Neural progenitor cell (in vitro differentiated cells): ENCODE results near the gene FYB2. TPM values are rescaled to one million over a fixed set of nuclear protein-coding genes. Genes with fewer than 3 reads are reported as not detected.

Source experiments
- DNase-seq: peaks from one replicate; pipeline ENCODE4 v3.0.0-alpha.2; 2016; ENCODE audit warnings: low spot score
- H2AFZ ChIP-seq: fragments of 200-600 bp; sonication (generic); replicated peaks from 2 replicates; pipeline ENCODE4 v1.6.1; 2016; ENCODE audit warnings: antibody characterized with exemption
- H3F3A ChIP-seq: fragments of 200-600 bp; sonication (generic); 2 replicates; pipeline ENCODE4 v1.6.1; 2016; ENCODE audit warnings: antibody characterized with exemption, low read depth
- H3K27ac ChIP-seq: fragments of 200-600 bp; sonication (generic); 2 replicates; pipeline ENCODE4 v1.5.1; 2016; ENCODE audit warnings: mild to moderate bottlenecking
- H3K27me3 ChIP-seq: fragments of 200-600 bp; sonication (generic); 2 replicates; pipeline ENCODE4 v1.6.1; 2016; ENCODE audit warnings: mild to moderate bottlenecking, moderate library complexity
- H3K36me3 ChIP-seq: fragments of 200-600 bp; sonication (generic); 2 replicates; pipeline ENCODE4 v1.5.1; 2016
- H3K4me1 ChIP-seq: fragments of 200-600 bp; sonication (generic); 2 replicates; pipeline ENCODE4 v1.6.1; 2016; ENCODE audit warnings: mixed run types
- H3K4me2 ChIP-seq: fragments of 200-600 bp; sonication (generic); 2 replicates; pipeline ENCODE4 v1.6.1; 2016
- H3K4me3 ChIP-seq: fragments of 200-600 bp; sonication (generic); 2 replicates; pipeline ENCODE4 v1.5.1; 2016
- H3K79me2 ChIP-seq: fragments of 200-600 bp; sonication (generic); 2 replicates; pipeline ENCODE4 v1.6.1; 2016; ENCODE audit warnings: low read depth
- H3K9ac ChIP-seq: fragments of 200-600 bp; sonication (generic); 2 replicates; pipeline ENCODE4 v1.6.1; 2016
- H3K9me3 ChIP-seq: fragments of 200-600 bp; sonication (generic); 2 replicates; pipeline ENCODE4 v1.5.1; 2016; ENCODE audit warnings: low read depth
- H4K20me1 ChIP-seq: fragments of 200-600 bp; sonication (generic); 2 replicates; pipeline ENCODE4 v1.6.1; 2016; ENCODE audit warnings: low read depth
- H3K27ac Mint-ChIP-seq: 3 replicates; pipeline ENCODE4 v1.8.0; 2021; ENCODE audit warnings: mixed read lengths
- H3K27me3 Mint-ChIP-seq: 2 replicates; pipeline ENCODE4 v1.8.0; 2022; ENCODE audit warnings: low read depth, mild to moderate bottlenecking, inconsistent platforms, moderate library complexity, mixed read lengths; ENCODE audit not compliant: insufficient read depth
- H3K36me3 Mint-ChIP-seq: 3 replicates; pipeline ENCODE4 v1.8.0; 2021; ENCODE audit warnings: mixed read lengths
- H3K4me1 Mint-ChIP-seq: 3 replicates; pipeline ENCODE4 v1.8.0; 2021; ENCODE audit warnings: mixed read lengths
- H3K4me3 Mint-ChIP-seq: 3 replicates; pipeline ENCODE4 v1.8.0; 2021; ENCODE audit warnings: mild to moderate bottlenecking, moderate library complexity, mixed read lengths
- H3K9me3 Mint-ChIP-seq: 3 replicates; pipeline ENCODE4 v1.8.0; 2020; ENCODE audit warnings: mixed read lengths
- CTCF ChIP-seq: fragments of 200-600 bp; sonication (generic); IDR thresholded peaks from 2 replicates; pipeline ENCODE4 v1.5.1; 2017; ENCODE audit warnings: antibody characterized with exemption, mild to moderate bottlenecking
- EZH2 ChIP-seq: fragments of 200-600 bp; sonication (generic); IDR thresholded peaks from 2 replicates; pipeline ENCODE4 v1.6.1; 2017; ENCODE audit warnings: antibody characterized with exemption, mild to moderate bottlenecking, moderate library complexity
- EZH2phosphoT487 ChIP-seq: fragments of 200-600 bp; sonication (generic); IDR thresholded peaks from 2 replicates; pipeline ENCODE4 v1.6.1; 2017; ENCODE audit warnings: antibody characterized with exemption
- total RNA-seq: library from RNA; depleted of rRNA; stranded (reverse); fragments of >200 nt; gene quantifications from 2 replicates; pipeline ENCODE4 v1.2.3, GENCODE V29; 2015; ENCODE audit warnings: low replicate concordance

Gene FYB2
- total RNA-seq, 1 donor from 2014 or later = 8.9 TPM

- H3K27me3 Mint-ChIP-seq = peaks cover 7% of the 10 kb centered on the region
- DNase-seq = no peak
- H3K27ac Mint-ChIP-seq = no peak overlapping the region
- Histone ChIP-seq H3F3A (no peaks in the 10 kb centered on the region), H3K4me1 (no peaks in the 10 kb centered on the region), H3K9ac (no peak overlapping the region), H3K27me3 (no peaks in the 10 kb centered on the region), H3K4me3 (no peak overlapping the region), H4K20me1 (no peaks in the 10 kb centered on the region), H3K36me3 (no peaks in the 10 kb centered on the region), H2AFZ (no peak overlapping the region), H3K27ac (no peak overlapping the region), H3K4me2 (no peak overlapping the region), H3K9me3 (no peaks in the 10 kb centered on the region), H3K79me2 (no peaks in the 10 kb centered on the region)
- no peaks in the 10 kb centered on the region for H3K9me3 Mint-ChIP-seq
- H3K4me1 Mint-ChIP-seq = peaks cover 16% of the 10 kb centered on the region
- TF ChIP-seq CTCF = no peak
- TF ChIP-seq EZH2phosphoT487 = no peak
- no peak for TF ChIP-seq EZH2
- peaks cover 1% of the 10 kb centered on the region for H3K36me3 Mint-ChIP-seq
- no peak overlapping the region for H3K4me3 Mint-ChIP-seq
Observed at GRCh38 chr1:56827711-56828110, 8.5 kb upstream of the FYB2 start.

GRCh38 chr1:56825436-56825835, 6.2 kb upstream of the FYB2 start:
- peaks cover 8% of the 10 kb centered on the region for H3K27me3 Mint-ChIP-seq
- Histone ChIP-seq H3K4me1 (peaks cover 4% of the 10 kb centered on the region), H3K4me2 (no peak overlapping the region), H2AFZ (no peak overlapping the region), H3K27me3 (no peaks in the 10 kb centered on the region), H3K9me3 (no peaks in the 10 kb centered on the region), H3K27ac (no peak overlapping the region), H3F3A (peaks cover 3% of the 10 kb centered on the region), H3K9ac (no peak overlapping the region), H3K79me2 (no peaks in the 10 kb centered on the region), H3K36me3 (no peaks in the 10 kb centered on the region), H4K20me1 (no peaks in the 10 kb centered on the region), H3K4me3 (no peak overlapping the region)
- H3K9me3 Mint-ChIP-seq = no peaks in the 10 kb centered on the region
- no peak overlapping the region for H3K4me3 Mint-ChIP-seq
- no peak for DNase-seq
- H3K36me3 Mint-ChIP-seq = peaks cover 1% of the 10 kb centered on the region
- peaks cover 13% of the 10 kb centered on the region for H3K4me1 Mint-ChIP-seq
- H3K27ac Mint-ChIP-seq = no peak overlapping the region
- TF ChIP-seq CTCF (no peak), EZH2phosphoT487 (no peak), EZH2 (no peak)

- Histone ChIP-seq H4K20me1 (no peaks in the 10 kb centered on the region), H3K4me3 (no peak overlapping the region), H2AFZ (no peak overlapping the region), H3F3A (peaks cover 8% of the 10 kb centered on the region), H3K4me1 (peaks cover 9% of the 10 kb centered on the region), H3K9ac (no peak overlapping the region), H3K4me2 (no peak overlapping the region), H3K27ac (no peak overlapping the region), H3K36me3 (no peaks in the 10 kb centered on the region), H3K27me3 (no peaks in the 10 kb centered on the region), H3K79me2 (no peaks in the 10 kb centered on the region), H3K9me3 (no peaks in the 10 kb centered on the region)
- H3K4me3 Mint-ChIP-seq = no peak overlapping the region
- peaks cover 17% of the 10 kb centered on the region for H3K4me1 Mint-ChIP-seq
- no peaks in the 10 kb centered on the region for H3K36me3 Mint-ChIP-seq
- TF ChIP-seq CTCF = no peak
- no peak for TF ChIP-seq EZH2phosphoT487
- TF ChIP-seq EZH2 = no peak
- H3K9me3 Mint-ChIP-seq = no peaks in the 10 kb centered on the region
- DNase-seq = no peak
- H3K27me3 Mint-ChIP-seq = peaks cover 8% of the 10 kb centered on the region
- no peak overlapping the region for H3K27ac Mint-ChIP-seq
Observed at GRCh38 chr1:56824938-56825337, 5.7 kb upstream of the FYB2 start.

GRCh38 chr1:56824271-56824670, 5.1 kb upstream of the FYB2 start:
- DNase-seq = no peak
- no peak overlapping the region for H3K27ac Mint-ChIP-seq
- Histone ChIP-seq H3K9ac (no peak overlapping the region), H3K4me3 (no peak overlapping the region), H3K4me1 (peaks cover 16% of the 10 kb centered on the region), H3K36me3 (no peaks in the 10 kb centered on the region), H3F3A (peaks cover 15% of the 10 kb centered on the region), H3K27me3 (no peaks in the 10 kb centered on the region), H2AFZ (no peak overlapping the region), H3K4me2 (no peak overlapping the region), H3K79me2 (no peaks in the 10 kb centered on the region), H3K27ac (no peak overlapping the region), H4K20me1 (no peaks in the 10 kb centered on the region), H3K9me3 (no peaks in the 10 kb centered on the region)
- peaks cover 8% of the 10 kb centered on the region for H3K27me3 Mint-ChIP-seq
- H3K9me3 Mint-ChIP-seq = no peaks in the 10 kb centered on the region
- no peak overlapping the region for H3K4me3 Mint-ChIP-seq
- no peaks in the 10 kb centered on the region for H3K36me3 Mint-ChIP-seq
- H3K4me1 Mint-ChIP-seq = peaks cover 21% of the 10 kb centered on the region
- TF ChIP-seq EZH2phosphoT487 (no peak), CTCF (no peak), EZH2 (no peak)
